GM12875 (cell line): ENCODE measurements around the gene LITAF.

Source experiments
- H3K4me3 ChIP-seq: one replicate; pipeline ENCODE4 v1.5.1; 2011; ENCODE audit warnings: low read depth, low read length, control low read depth
- CTCF ChIP-seq: IDR thresholded peaks from 2 replicates; pipeline ENCODE4 v1.5.1; 2011; ENCODE audit warnings: low read depth, mild to moderate bottlenecking, control low read depth, inconsistent platforms, low read length, moderate library complexity, borderline replicate concordance; ENCODE audit not compliant: insufficient read depth

LITAF gene

GRCh38 chr16:11526655-11527350 lies 59.9 kb downstream of the LITAF start:
- TF ChIP-seq CTCF = no peak
- no peak overlapping the region for H3K4me3 ChIP-seq

DNA sequence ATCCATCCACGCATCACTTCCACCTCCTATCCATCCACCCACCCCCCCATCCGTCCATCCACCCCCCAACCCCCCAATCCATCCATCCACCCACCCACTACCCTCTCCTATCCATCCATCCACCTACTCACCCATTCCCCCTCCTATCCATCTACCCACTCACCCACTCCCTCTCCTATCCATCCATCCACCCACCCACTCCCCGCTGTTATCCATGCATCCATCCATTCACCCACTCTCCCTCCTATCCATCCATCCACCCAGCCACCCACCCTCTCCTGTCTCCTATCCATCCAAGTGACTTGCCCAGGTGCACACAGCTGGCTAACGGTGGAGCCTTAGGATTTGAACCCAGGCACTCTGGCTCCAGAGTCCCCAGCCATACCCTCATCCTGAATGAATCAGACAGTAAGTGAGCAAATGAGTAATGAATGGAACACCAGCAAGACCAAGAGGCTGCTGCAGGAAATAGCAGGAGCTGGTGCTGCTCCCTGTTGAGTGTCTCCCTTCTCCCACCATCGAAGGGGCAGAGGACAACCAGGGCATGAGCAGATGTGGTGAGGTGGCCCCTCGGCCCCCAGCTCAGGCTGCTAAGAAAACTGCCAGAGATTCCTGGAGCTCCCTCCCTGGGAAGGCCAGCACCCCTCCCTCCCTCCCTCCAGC lies 62.5 kb downstream of the LITAF start:
- H3K4me3 ChIP-seq = no peak overlapping the region
- no peak for TF ChIP-seq CTCF

DNA sequence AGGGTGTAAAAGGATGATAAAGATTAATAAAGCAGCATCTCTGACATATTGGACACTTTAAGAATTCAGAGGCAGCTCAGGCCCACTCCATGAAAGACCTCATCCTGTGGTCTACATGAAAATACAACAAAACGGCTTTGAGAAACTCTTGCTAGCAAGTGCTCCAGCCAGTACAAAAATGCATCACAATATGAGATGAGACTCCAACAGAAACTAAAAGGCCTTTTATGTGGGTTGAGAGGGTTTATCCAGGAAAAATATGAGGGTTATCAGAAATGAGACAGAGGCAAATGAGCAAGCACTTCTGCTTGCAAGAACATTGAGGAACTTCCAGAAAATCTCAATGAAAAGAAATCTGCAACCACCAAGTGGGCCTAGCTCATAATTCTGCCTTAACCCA lies 65.7 kb downstream of the LITAF start:
- H3K4me3 ChIP-seq = no peak overlapping the region
- no peak for TF ChIP-seq CTCF

DNA sequence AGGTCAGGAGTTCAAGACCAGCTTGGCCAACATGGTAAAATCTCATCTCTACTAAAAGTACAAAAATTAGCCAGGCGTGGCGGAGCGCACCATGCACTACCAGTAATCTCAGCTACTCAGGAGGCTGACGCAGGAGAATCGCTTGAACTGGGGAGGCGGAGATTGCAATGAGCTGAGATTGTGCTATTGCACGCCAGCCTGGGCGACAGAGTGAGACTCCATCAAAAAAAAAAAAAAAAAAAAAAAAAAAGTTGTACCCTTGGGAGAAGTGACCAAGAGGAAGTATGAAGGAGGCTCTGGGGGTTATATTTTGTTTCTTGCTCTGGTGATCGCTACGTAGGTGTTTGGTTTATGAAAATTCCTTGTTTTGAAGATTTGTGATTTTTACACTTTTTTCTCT lies 66.3 kb downstream of the LITAF start:
- TF ChIP-seq CTCF = no peak
- no peak overlapping the region for H3K4me3 ChIP-seq

GRCh38 chr16:11517961-11518360 lies 68.8 kb downstream of the LITAF start:
- no peak overlapping the region for H3K4me3 ChIP-seq
- TF ChIP-seq CTCF = no peak

DNA sequence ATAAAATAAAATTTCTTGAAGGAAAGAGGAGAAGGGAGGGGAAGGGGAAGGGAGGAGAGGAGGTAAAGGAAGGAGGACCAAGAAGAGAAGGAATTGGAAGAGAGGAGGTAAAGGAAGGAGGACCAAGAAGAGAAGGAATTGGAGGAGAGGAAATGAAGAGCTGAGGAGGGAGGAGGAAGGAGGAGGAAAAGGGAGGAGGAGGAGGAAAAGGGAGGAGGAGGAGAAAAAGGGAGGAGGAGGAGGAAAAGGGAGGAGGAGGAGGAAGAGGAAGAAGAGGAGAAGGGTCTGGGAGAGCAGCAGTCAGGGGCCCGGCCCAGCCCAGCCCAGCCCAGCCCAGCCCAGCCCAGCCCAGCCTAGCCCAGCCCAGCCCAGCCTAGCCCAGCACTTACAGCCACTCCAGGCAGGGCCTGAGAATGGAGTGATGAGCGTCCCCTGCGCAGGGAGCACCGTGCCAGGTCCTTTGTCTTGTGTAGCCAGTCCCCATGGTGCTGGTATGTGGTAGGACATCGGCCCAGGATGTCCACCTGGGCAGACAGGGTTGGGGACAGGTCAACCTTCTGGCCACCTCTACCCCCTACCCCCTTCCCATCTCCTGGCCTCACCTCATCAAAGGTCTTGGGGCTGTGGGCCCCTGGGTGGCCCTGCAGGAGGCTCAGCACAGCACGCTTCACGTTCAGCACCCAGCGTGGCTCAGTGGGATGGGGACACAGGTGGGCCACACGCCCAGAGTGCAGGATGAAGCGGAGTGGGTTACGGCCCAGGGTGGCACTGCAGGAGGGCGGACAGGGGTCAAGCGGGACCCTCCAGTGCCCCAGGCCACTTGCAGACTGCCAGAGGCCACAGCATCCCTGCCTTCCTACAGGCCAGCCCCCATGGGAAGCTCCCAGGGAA lies 70.9 kb downstream of the LITAF start:
- H3K4me3 ChIP-seq = no peak overlapping the region

More for the DNA sequence above, 70.9 kb downstream of the LITAF start:
- TF ChIP-seq CTCF = no peak
